HEK293 (cell line): ENCODE measurements around the gene KIF7.

Experiments
- CTCF ChIA-PET: fragments of 350-600 bp; formaldehyde crosslinking; extraction: SDS; loops from one replicate; lab custom pipeline; 2021; ENCODE audit warnings: antibody characterized with exemption; lab: Yijun Ruan, JAX
- POLR2A ChIA-PET: fragments of 300-600 bp; formaldehyde crosslinking; extraction: SDS; loops from one replicate; lab custom pipeline; 2020; ENCODE audit warnings: antibody characterized with exemption, inconsistent platforms; lab: Yijun Ruan, JAX
- H3K27ac ChIP-seq: fragments of 200-500 bp; sonication (Bioruptor generic); 2 replicates; pipeline ENCODE4 v1.5.1; 2014; ENCODE audit warnings: low read depth, low read length, control low read depth, inconsistent platforms; ENCODE audit errors: extremely low read depth
- H3K36me3 ChIP-seq, 2 experiments: fragments of 200-500 bp in 1 of 2; sonication (Bioruptor generic) in 1 of 2; 1 replicate in 1 of 2; 2 replicates in 1 of 2; pipeline ENCODE4 v1.5.1; 2014 to 2017; ENCODE audit warnings: inconsistent platforms in 2 of 2, low read length in 2 of 2; ENCODE audit not compliant: control insufficient read depth in 2 of 2, insufficient read depth in 1 of 2
- H3K4me1 ChIP-seq: fragments of 200-500 bp; sonication (Bioruptor generic); 2 replicates; pipeline ENCODE4 v1.5.1; 2014; ENCODE audit warnings: mild to moderate bottlenecking, low read length, inconsistent platforms; ENCODE audit not compliant: control insufficient read depth, insufficient read depth
- H3K4me3 ChIP-seq: 2 replicates; pipeline ENCODE4 v1.5.1; 2011; ENCODE audit warnings: low read depth, mild to moderate bottlenecking, control low read depth, low read length, moderate library complexity
- H3K9me3 ChIP-seq: fragments of 200-500 bp; sonication (Bioruptor generic); 2 replicates; pipeline ENCODE4 v1.5.1; 2014; ENCODE audit warnings: low read depth, low read length, inconsistent platforms; ENCODE audit not compliant: control insufficient read depth, insufficient read depth
- BCL6B ChIP-seq: fragments of 450-650 bp; formaldehyde crosslinking; IDR thresholded peaks from 2 replicates; pipeline ENCODE4 v1.5.1; 2017; ENCODE audit warnings: missing biosample characterization, missing genetic modification characterization
- IKZF3 ChIP-seq: fragments of 450-650 bp; IDR thresholded peaks from 2 replicates; pipeline ENCODE4 v1.5.0; 2018; ENCODE audit warnings: missing biosample characterization, mild to moderate bottlenecking, missing genetic modification characterization, moderate library complexity
- KLF17 ChIP-seq: fragments of 450-650 bp; formaldehyde crosslinking; IDR thresholded peaks from 2 replicates; pipeline ENCODE4 v1.5.1; 2016; ENCODE audit warnings: missing biosample characterization, missing genetic modification characterization
- KLF9 ChIP-seq: fragments of 450-650 bp; formaldehyde crosslinking; IDR thresholded peaks from 2 replicates; pipeline ENCODE4 v1.5.1; 2016; ENCODE audit warnings: missing biosample characterization, missing genetic modification characterization, low read depth
- PATZ1 ChIP-seq: fragments of 450-650 bp; formaldehyde crosslinking; IDR thresholded peaks from 2 replicates; pipeline ENCODE4 v1.5.1; 2016; ENCODE audit warnings: missing biosample characterization, missing genetic modification characterization
- WT1 ChIP-seq: fragments of 450-650 bp; formaldehyde crosslinking; IDR thresholded peaks from 2 replicates; pipeline ENCODE4 v1.5.1; 2016; ENCODE audit warnings: missing biosample characterization, missing genetic modification characterization
- ZBTB7A ChIP-seq: fragments of 450-650 bp; formaldehyde crosslinking; IDR thresholded peaks from 2 replicates; pipeline ENCODE4 v1.5.1; 2016; ENCODE audit warnings: low read depth, missing biosample characterization, missing genetic modification characterization
- ZNF140 ChIP-seq: fragments of 450-650 bp; formaldehyde crosslinking; IDR thresholded peaks from 2 replicates; pipeline ENCODE4 v1.5.1; 2016; ENCODE audit warnings: missing biosample characterization, missing genetic modification characterization
- ZNF175 ChIP-seq: fragments of 450-650 bp; formaldehyde crosslinking; IDR thresholded peaks from 2 replicates; pipeline ENCODE4 v1.5.1; 2016; ENCODE audit warnings: missing biosample characterization, missing genetic modification characterization
- ZNF23 ChIP-seq: fragments of 450-650 bp; formaldehyde crosslinking; IDR thresholded peaks from 2 replicates; pipeline ENCODE4 v1.5.1; 2016; ENCODE audit warnings: missing biosample characterization, missing genetic modification characterization, borderline replicate concordance
- ZNF239 ChIP-seq: fragments of 450-650 bp; formaldehyde crosslinking; IDR thresholded peaks from 2 replicates; pipeline ENCODE4 v1.5.1; 2016; ENCODE audit warnings: missing biosample characterization, missing genetic modification characterization
- ZNF266 ChIP-seq: fragments of 450-650 bp; formaldehyde crosslinking; IDR thresholded peaks from 2 replicates; pipeline ENCODE4 v1.5.1; 2016; ENCODE audit warnings: missing biosample characterization, missing genetic modification characterization, low read depth
- ZNF280D ChIP-seq: fragments of 450-650 bp; formaldehyde crosslinking; IDR thresholded peaks from 2 replicates; pipeline ENCODE4 v1.5.1; 2016; ENCODE audit warnings: missing biosample characterization, missing genetic modification characterization
- ZNF433 ChIP-seq: fragments of 450-650 bp; formaldehyde crosslinking; IDR thresholded peaks from 2 replicates; pipeline ENCODE4 v1.5.1; 2016; ENCODE audit warnings: missing biosample characterization, missing genetic modification characterization, low read depth
- ZNF449 ChIP-seq: fragments of 450-650 bp; formaldehyde crosslinking; IDR thresholded peaks from 2 replicates; pipeline ENCODE4 v1.5.1; 2017; ENCODE audit warnings: missing biosample characterization, mild to moderate bottlenecking, missing genetic modification characterization, moderate library complexity
- ZNF473 ChIP-seq: fragments of 450-650 bp; formaldehyde crosslinking; IDR thresholded peaks from 2 replicates; pipeline ENCODE4 v1.5.1; 2017; ENCODE audit warnings: missing biosample characterization, missing genetic modification characterization
- ZNF488 ChIP-seq: fragments of 450-650 bp; formaldehyde crosslinking; IDR thresholded peaks from 2 replicates; pipeline ENCODE4 v1.5.1; 2016; ENCODE audit warnings: missing biosample characterization, missing genetic modification characterization
- ZNF549 ChIP-seq: fragments of 450-650 bp; IDR thresholded peaks from 2 replicates; pipeline ENCODE4 v1.5.1; 2018; ENCODE audit warnings: missing biosample characterization, missing genetic modification characterization, mild to moderate bottlenecking, inconsistent platforms, moderate library complexity
- ZNF560 ChIP-seq: fragments of 450-650 bp; formaldehyde crosslinking; IDR thresholded peaks from 2 replicates; pipeline ENCODE4 v1.5.1; 2017; ENCODE audit warnings: missing biosample characterization, missing genetic modification characterization, borderline replicate concordance
- ZNF658 ChIP-seq: fragments of 450-650 bp; formaldehyde crosslinking; IDR thresholded peaks from 2 replicates; pipeline ENCODE4; 2016; ENCODE audit warnings: missing biosample characterization, missing genetic modification characterization

The KIF7 gene

GRCh38 chr15:89686522-89686921 lies 31.3 kb upstream of the KIF7 start:
- Histone ChIP-seq H3K27ac (no peak overlapping the region), H3K4me3 (no peak overlapping the region), H3K9me3 (no peaks in the 10 kb centered on the region), H3K4me1 (no peaks in the 10 kb centered on the region), H3K36me3 (peaks cover 15 to 35% of the 10 kb centered on the region in 2 experiments)
- ChIA-PET CTCF (interaction anchor here (2.3 kb wide), 1 partner anchor 13 kb away, joined by 10 read pairs; no protein-coding TSS in a partner anchor), POLR2A (interaction anchor here (0.6 kb wide), 2 partner anchors 9 to 117 kb away, joined by 4 read pairs; no protein-coding TSS in a partner anchor)
- TF ChIP-seq ZNF23 (tag by site-specific recombination) (no peak), WT1 (tag by site-specific recombination) (no peak), KLF9 (tag by site-specific recombination) (no peak), ZBTB7A (no peak), ZNF140 (tag by site-specific recombination) (no peak), ZNF560 (tag by site-specific recombination) (no peak), BCL6B (no peak), ZNF549 (no peak), ZNF488 (tag by site-specific recombination) (no peak), KLF17 (no peak), ZNF239 (tag by site-specific recombination) (no peak), PATZ1 (tag by site-specific recombination) (no peak), IKZF3 (no peak), ZNF433 (tag by site-specific recombination) (no peak), ZNF280D (tag by site-specific recombination) (no peak), ZNF658 (no peak), ZNF473 (tag by site-specific recombination) (no peak), ZNF175 (no peak), ZNF449 (tag by site-specific recombination) (no peak), ZNF266 (no peak)
